H9 (cell line): ENCODE measurements around the gene SORBS1. TPM values are rescaled to one million over a fixed set of nuclear protein-coding genes. Genes with fewer than 3 reads are reported as not detected.

Experiments used
- DNase-seq: peaks from one replicate; pipeline ENCODE4 v3.0.0-alpha.2; 2017
- H2AFZ ChIP-seq: one replicate; pipeline ENCODE4 v1.6.1; 2013; ENCODE audit warnings: mild to moderate bottlenecking, low read length, control low read depth, moderate library complexity
- H2AK5ac ChIP-seq: 2 replicates; pipeline ENCODE4 v1.6.1; 2013; ENCODE audit warnings: low read length, control low read depth, mixed read lengths; ENCODE audit not compliant: insufficient read length
- H2BK120ac ChIP-seq: one replicate; pipeline ENCODE4 v1.6.1; 2013; ENCODE audit warnings: low read depth, mild to moderate bottlenecking, low read length, control low read depth, inconsistent platforms; ENCODE audit not compliant: poor library complexity, severe bottlenecking
- H2BK12ac ChIP-seq: 2 replicates; pipeline ENCODE4 v1.6.1; 2013; ENCODE audit warnings: low read length, control low read depth, mixed read lengths, low read depth; ENCODE audit not compliant: insufficient read length
- H2BK15ac ChIP-seq: 2 replicates; pipeline ENCODE4 v1.6.1; 2013; ENCODE audit warnings: low read depth, low read length, control low read depth
- H2BK20ac ChIP-seq: one replicate; pipeline ENCODE4 v1.6.1; 2013; ENCODE audit warnings: low read depth, mild to moderate bottlenecking, low read length, control low read depth, inconsistent platforms; ENCODE audit not compliant: poor library complexity, severe bottlenecking
- H2BK5ac ChIP-seq: 2 replicates; pipeline ENCODE4 v1.6.1; 2013; ENCODE audit warnings: low read length, control low read depth, mixed read lengths; ENCODE audit not compliant: insufficient read length
- H3K14ac ChIP-seq: 2 replicates; pipeline ENCODE4 v1.6.1; 2013; ENCODE audit warnings: low read length, control low read depth; ENCODE audit not compliant: insufficient read depth
- H3K18ac ChIP-seq: 2 replicates; pipeline ENCODE4 v1.6.1; 2013; ENCODE audit warnings: low read depth, mild to moderate bottlenecking, mixed read lengths, low read length, control low read depth; ENCODE audit not compliant: insufficient read length
- H3K23ac ChIP-seq: 2 replicates; pipeline ENCODE4 v1.6.1; 2013; ENCODE audit warnings: low read length, control low read depth, mixed read lengths, low read depth; ENCODE audit not compliant: insufficient read length
- H3K23me2 ChIP-seq: 2 replicates; pipeline ENCODE4 v1.6.1; 2013; ENCODE audit warnings: low read depth, mild to moderate bottlenecking, mixed read lengths, low read length, control low read depth; ENCODE audit not compliant: insufficient read length, poor library complexity, severe bottlenecking
- H3K27ac ChIP-seq: 2 replicates; pipeline ENCODE4 v1.5.1; 2013; ENCODE audit warnings: low read length, control low read depth, mixed read lengths, low read depth; ENCODE audit not compliant: insufficient read length
- H3K27me3 ChIP-seq: 2 replicates; pipeline ENCODE4 v1.6.1; 2013; ENCODE audit warnings: low read length, control low read depth, inconsistent platforms; ENCODE audit not compliant: insufficient read depth
- H3K4ac ChIP-seq: 2 replicates; pipeline ENCODE4 v1.6.1; 2013; ENCODE audit warnings: low read depth, mild to moderate bottlenecking, control low read depth, inconsistent platforms, low read length, moderate library complexity
- H3K4me1 ChIP-seq: 2 replicates; pipeline ENCODE4 v1.6.1; 2013; ENCODE audit warnings: low read length, control low read depth, inconsistent platforms; ENCODE audit not compliant: insufficient read depth
- H3K4me2 ChIP-seq: 2 replicates; pipeline ENCODE4 v1.6.1; 2013; ENCODE audit warnings: low read length, control low read depth, mixed read lengths; ENCODE audit not compliant: insufficient read length, insufficient read depth
- H3K56ac ChIP-seq: 2 replicates; pipeline ENCODE4 v1.6.1; 2013; ENCODE audit warnings: low read depth, mild to moderate bottlenecking, mixed read lengths, low read length, control low read depth; ENCODE audit not compliant: insufficient read length
- H3K79me1 ChIP-seq: 2 replicates; pipeline ENCODE4 v1.6.1; 2013; ENCODE audit warnings: low read depth, mild to moderate bottlenecking, moderate library complexity, low read length, control low read depth, inconsistent platforms; ENCODE audit not compliant: insufficient read depth, poor library complexity, severe bottlenecking
- H3K79me2 ChIP-seq: 2 replicates; pipeline ENCODE4 v1.6.1; 2013; ENCODE audit warnings: low read length, control low read depth, inconsistent platforms; ENCODE audit not compliant: insufficient read depth
- H3K9ac ChIP-seq: 2 replicates; pipeline ENCODE4 v1.6.1; 2013; ENCODE audit warnings: low read length, control low read depth, mixed read lengths; ENCODE audit not compliant: insufficient read length; ENCODE audit errors: extremely low read depth
- H3K9me3 ChIP-seq: one replicate; pipeline ENCODE4 v1.6.1; 2013; ENCODE audit warnings: low read depth, low read length, inconsistent platforms; ENCODE audit not compliant: control insufficient read depth
- H3T11ph ChIP-seq: one replicate; pipeline ENCODE4 v1.6.1; 2013; ENCODE audit warnings: mild to moderate bottlenecking, low read length, control low read depth, inconsistent platforms
- H4K20me1 ChIP-seq: one replicate; pipeline ENCODE4 v1.6.1; 2013; ENCODE audit not compliant: control insufficient read depth, insufficient read length, insufficient read depth
- H4K5ac ChIP-seq: 2 replicates; pipeline ENCODE4 v1.6.1; 2013; ENCODE audit warnings: low read depth, mild to moderate bottlenecking, mixed read lengths, low read length, control low read depth; ENCODE audit not compliant: insufficient read length
- H4K8ac ChIP-seq: replicated peaks from 2 replicates; pipeline ENCODE4 v1.6.1; 2013; ENCODE audit warnings: low read length, control low read depth, mixed read lengths, low read depth; ENCODE audit not compliant: insufficient read length
- H4K91ac ChIP-seq: 2 replicates; pipeline ENCODE4 v1.6.1; 2013; ENCODE audit warnings: low read depth, mild to moderate bottlenecking, moderate library complexity, mixed read lengths, low read length, control low read depth; ENCODE audit not compliant: insufficient read length
- H3K27ac Mint-ChIP-seq, 3 experiments: 2 replicates in 2 of 3; 3 replicates in 1 of 3; pipeline ENCODE4 v1.8.0; 2020 to 2021; ENCODE audit warnings: mixed read lengths in 3 of 3, mild to moderate bottlenecking in 1 of 3, moderate library complexity in 1 of 3
- H3K27me3 Mint-ChIP-seq: 2 replicates; pipeline ENCODE4 v1.8.0; 2021; ENCODE audit warnings: low read depth, mild to moderate bottlenecking, moderate library complexity, mixed read lengths
- H3K36me3 Mint-ChIP-seq, 3 experiments: 2 replicates in 2 of 3; 3 replicates in 1 of 3; pipeline ENCODE4 v1.8.0; 2020 to 2021; ENCODE audit warnings: low read depth in 3 of 3, mixed read lengths in 3 of 3; ENCODE audit not compliant: insufficient read depth in 1 of 3
- H3K4me1 Mint-ChIP-seq, 2 experiments: 2 replicates each; pipeline ENCODE4 v1.8.0; 2020; ENCODE audit warnings: mixed read lengths in 2 of 2
- H3K4me3 Mint-ChIP-seq, 2 experiments: 2 replicates in 1 of 2; 3 replicates in 1 of 2; pipeline ENCODE4 v1.8.0; 2020 to 2021; ENCODE audit warnings: mild to moderate bottlenecking in 2 of 2, mixed read lengths in 2 of 2, moderate library complexity in 1 of 2
- H3K9me3 Mint-ChIP-seq, 2 experiments: 2 replicates in 1 of 2; 3 replicates in 1 of 2; pipeline ENCODE4 v1.8.0; 2020; ENCODE audit warnings: mild to moderate bottlenecking in 2 of 2, mixed read lengths in 2 of 2, moderate library complexity in 1 of 2
- WGBS: extraction: QIAGEN DNeasy Blood & Tissue Kit; methylation state at CpG from one replicate; pipeline ENCODE4 v1.1.7; 2013; ENCODE audit warnings: missing lambda C conversion rate, low lambda C conversion rate, mixed read lengths; ENCODE audit not compliant: insufficient read length; ENCODE audit errors: extremely low coverage; 5-methylcytosine and 5-hydroxymethylcytosine counted together
- total RNA-seq: library from RNA; stranded (reverse); gene quantifications from 2 replicates; pipeline ENCODE4 v1.2.1, GENCODE V29; 2021
- TF ChIP-seq, protein P1 (sequence below): fragments of 200-600 bp; sonication (generic); conservative IDR thresholded peaks from 3 replicates; pipeline ENCODE4 v1.8.0; 2021; ENCODE audit warnings: antibody characterized with exemption, mild to moderate bottlenecking

The SORBS1 gene
- total RNA-seq, 1 experiment from 2014 or later, result 24.3 TPM

GRCh38 chr10:95475003-95475383 lies 86.2 kb downstream of the SORBS1 start:
- DNase-seq, result no peak
- peaks cover 0 to 2% (median 2%) of the 10 kb centered on the region in 3 experiments; a peak in 1 of 7 replicates for H3K36me3 Mint-ChIP-seq
- no peak overlapping the region for H3K14ac ChIP-seq
- H2BK20ac ChIP-seq, result no peak overlapping the region
- no peak overlapping the region for H2BK5ac ChIP-seq
- WGBS, result no CpG with 5 or more reads among the region's 1 CpG
- H3K27me3 Mint-ChIP-seq, result no peaks in the 10 kb centered on the region
- H3K9me3 Mint-ChIP-seq, result no peaks in the 10 kb centered on the region
- no peak overlapping the region for H2BK15ac ChIP-seq
- no peaks in the 10 kb centered on the region for H3K27me3 ChIP-seq
- H3K79me1 ChIP-seq, result no peaks in the 10 kb centered on the region
- peaks cover 60 to 71% of the 10 kb centered on the region in 2 experiments for H3K4me1 Mint-ChIP-seq
- no peak overlapping the region for H3K27ac ChIP-seq
- peak overlapping the region in 1 of 3 experiments; percentile 76; a peak in 2 of 7 replicates for H3K27ac Mint-ChIP-seq
- H3K18ac ChIP-seq, result no peak overlapping the region
- no peak overlapping the region for H3T11ph ChIP-seq
- no peaks in the 10 kb centered on the region for H3K9me3 ChIP-seq
- no peak overlapping the region for H3K56ac ChIP-seq
- H3K79me2 ChIP-seq, result no peaks in the 10 kb centered on the region; the same call in 1 of the 2 replicates
- H4K8ac ChIP-seq, result no peak overlapping the region
- H4K20me1 ChIP-seq, result no peaks in the 10 kb centered on the region
- peaks cover 20% of the 10 kb centered on the region; the same call in 1 of the 2 replicates for H3K4me1 ChIP-seq
- no peak overlapping the region for H3K9ac ChIP-seq
- H2BK12ac ChIP-seq, result no peak overlapping the region
- no peak overlapping the region for H2AFZ ChIP-seq
- TF ChIP-seq, protein P1, sequence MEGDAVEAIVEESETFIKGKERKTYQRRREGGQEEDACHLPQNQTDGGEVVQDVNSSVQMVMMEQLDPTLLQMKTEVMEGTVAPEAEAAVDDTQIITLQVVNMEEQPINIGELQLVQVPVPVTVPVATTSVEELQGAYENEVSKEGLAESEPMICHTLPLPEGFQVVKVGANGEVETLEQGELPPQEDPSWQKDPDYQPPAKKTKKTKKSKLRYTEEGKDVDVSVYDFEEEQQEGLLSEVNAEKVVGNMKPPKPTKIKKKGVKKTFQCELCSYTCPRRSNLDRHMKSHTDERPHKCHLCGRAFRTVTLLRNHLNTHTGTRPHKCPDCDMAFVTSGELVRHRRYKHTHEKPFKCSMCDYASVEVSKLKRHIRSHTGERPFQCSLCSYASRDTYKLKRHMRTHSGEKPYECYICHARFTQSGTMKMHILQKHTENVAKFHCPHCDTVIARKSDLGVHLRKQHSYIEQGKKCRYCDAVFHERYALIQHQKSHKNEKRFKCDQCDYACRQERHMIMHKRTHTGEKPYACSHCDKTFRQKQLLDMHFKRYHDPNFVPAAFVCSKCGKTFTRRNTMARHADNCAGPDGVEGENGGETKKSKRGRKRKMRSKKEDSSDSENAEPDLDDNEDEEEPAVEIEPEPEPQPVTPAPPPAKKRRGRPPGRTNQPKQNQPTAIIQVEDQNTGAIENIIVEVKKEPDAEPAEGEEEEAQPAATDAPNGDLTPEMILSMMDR, result no peak
- H3K23me2 ChIP-seq, result no peaks in the 10 kb centered on the region
- H3K4ac ChIP-seq, result no peak overlapping the region
- no peak overlapping the region for H2BK120ac ChIP-seq
- no peak overlapping the region for H3K23ac ChIP-seq
- no peak overlapping the region for H3K4me2 ChIP-seq
- no peak overlapping the region for H3K4me3 Mint-ChIP-seq
- no peak overlapping the region for H2AK5ac ChIP-seq
- H4K91ac ChIP-seq, result no peak overlapping the region
- no peak overlapping the region for H4K5ac ChIP-seq
